ENCODE measurements around the gene LEKR1. TPM values are rescaled to one million over a fixed set of nuclear protein-coding genes. Genes with fewer than 3 reads are reported as not detected.

Gene LEKR1
- total RNA-seq, 1 donor from 2014 or later = 5.8 TPM

DNA sequence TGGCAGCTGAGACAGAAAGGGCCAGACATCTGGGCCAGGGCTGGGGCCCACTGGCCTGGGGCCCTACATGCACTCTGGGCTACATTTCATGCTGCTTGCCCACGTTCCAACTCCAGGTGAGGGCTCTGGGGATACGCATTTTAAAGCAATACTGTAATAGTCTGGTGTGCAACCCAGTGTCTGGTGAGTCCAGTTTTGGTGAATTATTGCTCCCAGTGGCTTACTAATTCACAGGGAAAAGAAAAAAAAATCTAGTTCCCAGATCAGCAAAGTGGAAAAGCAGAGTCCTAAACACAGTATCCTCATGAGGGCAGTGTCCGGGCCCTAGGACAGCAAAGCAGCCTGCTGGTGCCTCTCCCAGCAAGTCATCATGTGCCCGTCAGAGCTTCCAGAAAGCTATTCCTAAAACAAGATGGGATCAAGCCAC is 251.4 kb downstream of the LEKR1 start:
- no peaks in the 10 kb centered on the region for H3K36me3 ChIP-seq
- H3K9me3 ChIP-seq = no peaks in the 10 kb centered on the region
- TF ChIP-seq, protein P1, sequence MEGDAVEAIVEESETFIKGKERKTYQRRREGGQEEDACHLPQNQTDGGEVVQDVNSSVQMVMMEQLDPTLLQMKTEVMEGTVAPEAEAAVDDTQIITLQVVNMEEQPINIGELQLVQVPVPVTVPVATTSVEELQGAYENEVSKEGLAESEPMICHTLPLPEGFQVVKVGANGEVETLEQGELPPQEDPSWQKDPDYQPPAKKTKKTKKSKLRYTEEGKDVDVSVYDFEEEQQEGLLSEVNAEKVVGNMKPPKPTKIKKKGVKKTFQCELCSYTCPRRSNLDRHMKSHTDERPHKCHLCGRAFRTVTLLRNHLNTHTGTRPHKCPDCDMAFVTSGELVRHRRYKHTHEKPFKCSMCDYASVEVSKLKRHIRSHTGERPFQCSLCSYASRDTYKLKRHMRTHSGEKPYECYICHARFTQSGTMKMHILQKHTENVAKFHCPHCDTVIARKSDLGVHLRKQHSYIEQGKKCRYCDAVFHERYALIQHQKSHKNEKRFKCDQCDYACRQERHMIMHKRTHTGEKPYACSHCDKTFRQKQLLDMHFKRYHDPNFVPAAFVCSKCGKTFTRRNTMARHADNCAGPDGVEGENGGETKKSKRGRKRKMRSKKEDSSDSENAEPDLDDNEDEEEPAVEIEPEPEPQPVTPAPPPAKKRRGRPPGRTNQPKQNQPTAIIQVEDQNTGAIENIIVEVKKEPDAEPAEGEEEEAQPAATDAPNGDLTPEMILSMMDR (IDR thresholded peaks at IDR 0.05) = no peak
- peaks cover 8% of the 10 kb centered on the region for H3K4me1 ChIP-seq
- H3K4me3 ChIP-seq = no peak overlapping the region
- H3K27me3 ChIP-seq (ENCODE audit: low read depth) = no peaks in the 10 kb centered on the region
- H3K27ac ChIP-seq = no peak overlapping the region
- no peak for ATAC-seq
- intact Hi-C loops (cut with DNase I) = no loop called here
- DNase-seq = no peak

DNA sequence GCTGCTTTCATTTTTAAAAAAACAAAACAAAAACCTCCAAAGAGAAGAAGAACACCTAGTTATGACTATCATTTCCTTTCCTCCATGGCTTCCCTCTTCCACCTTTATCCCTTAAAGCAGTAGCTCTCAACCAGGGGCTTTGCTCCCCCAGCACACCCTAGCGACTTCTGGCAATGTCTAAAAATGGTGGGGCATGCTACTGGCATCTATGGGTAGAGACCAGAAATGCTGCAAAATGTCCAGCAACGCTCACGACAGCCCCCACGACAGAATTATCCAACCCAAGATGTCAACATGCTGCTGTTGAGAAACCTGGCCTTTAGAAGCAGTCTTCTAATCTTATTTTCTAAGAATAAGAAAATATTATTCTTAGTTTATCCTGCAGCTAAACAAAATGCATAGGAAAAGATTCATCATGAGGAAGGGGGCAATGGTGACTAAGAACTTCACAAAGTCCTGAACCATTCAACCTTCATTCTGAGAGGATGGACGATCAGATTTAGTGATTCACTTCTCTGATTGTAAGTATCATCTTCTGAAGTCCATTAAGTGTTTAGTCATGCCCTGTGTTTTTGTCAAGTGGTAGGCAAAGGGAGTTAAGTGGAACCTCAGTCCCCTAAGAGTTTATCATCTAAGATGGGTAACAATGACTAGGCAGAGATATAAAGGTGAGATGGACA is 252.1 kb downstream of the LEKR1 start:
- intact Hi-C loops (cut with DNase I) = no loop called here
- H3K9me3 ChIP-seq = no peaks in the 10 kb centered on the region
- no peaks in the 10 kb centered on the region for H3K27me3 ChIP-seq (ENCODE audit: low read depth)
- no peaks in the 10 kb centered on the region for H3K36me3 ChIP-seq
- peaks cover 8% of the 10 kb centered on the region for H3K4me1 ChIP-seq
- no peak for ATAC-seq
- DNase-seq = no peak
- TF ChIP-seq, protein P1 (IDR thresholded peaks at IDR 0.05) = no peak
- H3K4me3 ChIP-seq = no peak overlapping the region
- H3K27ac ChIP-seq = no peak overlapping the region

DNA sequence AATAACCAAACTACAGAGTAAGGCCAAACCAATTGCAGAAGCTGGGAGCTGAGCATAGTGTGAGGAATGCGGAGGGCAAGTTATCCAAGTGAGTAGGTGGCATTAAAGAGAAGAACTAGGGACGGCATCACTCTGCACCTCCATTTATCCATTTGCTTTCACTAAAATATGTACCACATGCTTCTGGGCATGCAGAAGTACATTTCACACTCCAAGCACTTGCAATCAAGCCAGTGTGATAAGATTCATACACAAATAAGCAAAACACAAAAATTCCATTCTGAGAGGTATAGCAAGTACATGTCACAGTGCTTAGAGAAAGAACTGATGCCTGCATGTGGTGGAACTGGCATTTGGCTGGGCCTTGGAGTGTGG is 252.6 kb downstream of the LEKR1 start:
- Histone ChIP-seq H3K4me1 (peaks cover 8% of the 10 kb centered on the region), H3K27me3 (ENCODE audit: low read depth) (no peaks in the 10 kb centered on the region), H3K27ac (no peak overlapping the region), H3K36me3 (no peaks in the 10 kb centered on the region), H3K9me3 (no peaks in the 10 kb centered on the region), H3K4me3 (no peak overlapping the region)
- TF ChIP-seq, protein P1 (IDR thresholded peaks at IDR 0.05) = no peak
- DNase-seq = no peak
- intact Hi-C loops (cut with DNase I) = no loop called here
- ATAC-seq = no peak

DNA sequence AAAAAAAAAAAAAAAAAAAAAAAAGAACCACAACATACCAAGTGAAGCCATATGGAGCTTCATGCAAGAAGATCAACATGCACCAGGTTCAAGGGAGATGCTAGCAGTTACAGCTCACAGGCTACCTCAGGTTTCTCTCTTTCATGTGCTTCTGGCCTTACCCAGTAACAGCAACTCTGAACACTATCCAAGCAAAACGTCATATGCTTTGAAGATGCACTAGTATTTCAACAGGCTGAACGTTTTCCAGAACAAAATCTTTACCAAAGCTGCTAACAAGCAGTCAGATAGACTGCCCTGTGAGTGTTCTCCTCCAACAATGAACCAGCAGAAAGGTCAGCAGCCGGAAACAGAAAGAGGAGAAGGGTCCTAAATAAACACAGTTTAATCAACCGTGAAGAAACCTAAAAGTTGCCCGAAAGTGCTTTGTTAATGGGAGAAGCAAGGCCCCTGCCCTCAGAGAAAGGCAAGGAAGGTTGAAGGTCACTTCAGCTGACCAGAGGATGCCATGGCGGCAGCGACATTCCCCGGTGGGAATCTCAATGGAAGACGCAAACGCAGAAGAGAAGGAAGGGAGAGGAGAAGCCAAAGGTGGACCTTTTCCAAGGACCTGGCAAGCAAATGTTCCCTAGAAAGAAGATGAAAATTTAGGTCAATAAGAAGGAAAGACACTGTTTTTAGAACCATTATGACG is 253.7 kb downstream of the LEKR1 start:
- DNase-seq = no peak
- ATAC-seq = no peak
- no peaks in the 10 kb centered on the region for H3K27me3 ChIP-seq (ENCODE audit: low read depth)

DNA sequence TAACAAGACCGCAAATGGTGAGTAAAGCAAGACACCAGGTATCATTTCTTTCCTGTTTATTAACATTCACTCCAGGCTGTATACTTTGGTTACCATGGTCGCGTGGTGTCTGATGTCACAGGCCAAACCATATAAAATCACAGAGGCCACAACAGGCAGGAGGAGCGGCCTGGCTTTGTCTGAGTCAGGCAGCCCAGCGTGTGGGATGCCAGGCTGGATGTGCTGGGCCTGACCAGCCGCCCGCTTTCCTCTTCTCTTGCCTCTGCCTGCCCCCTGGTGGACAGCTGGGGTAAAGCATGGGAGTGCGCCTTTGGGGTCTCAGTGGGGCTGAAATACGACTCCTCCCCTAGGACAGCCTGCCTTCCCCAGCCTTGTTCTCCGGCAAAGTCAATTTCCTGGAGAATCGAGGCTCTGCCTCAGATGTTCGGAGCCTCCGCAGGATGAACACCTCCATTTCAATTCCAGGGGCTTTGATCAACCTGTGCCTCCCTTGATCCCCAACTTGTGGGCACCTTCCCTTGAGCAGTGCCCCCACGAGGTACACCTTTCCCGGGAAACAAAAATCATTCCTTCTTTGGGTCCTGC is 255.6 kb downstream of the LEKR1 start:
- Histone ChIP-seq H3K27ac (no peak overlapping the region), H3K4me3 (no peak overlapping the region), H3K36me3 (no peaks in the 10 kb centered on the region), H3K9me3 (no peaks in the 10 kb centered on the region), H3K4me1 (peaks cover 8% of the 10 kb centered on the region), H3K27me3 (ENCODE audit: low read depth) (no peaks in the 10 kb centered on the region)
- TF ChIP-seq, protein P1 (IDR thresholded peaks at IDR 0.05) = peak; percentile 98
- ATAC-seq = peak; percentile 96 to 97
- peak; percentile 92 for DNase-seq
- intact Hi-C loops (cut with DNase I) = loop anchor here (10.0 kb wide), 1 partner anchor 53 kb away; no protein-coding TSS in a partner anchor

More for the DNA sequence above, 253.7 kb downstream of the LEKR1 start:
- Histone ChIP-seq H3K4me1 (peaks cover 8% of the 10 kb centered on the region), H3K4me3 (no peak overlapping the region), H3K36me3 (no peaks in the 10 kb centered on the region), H3K9me3 (no peaks in the 10 kb centered on the region), H3K27ac (no peak overlapping the region)
- intact Hi-C loops (cut with DNase I) = loop anchor here (10.0 kb wide), 1 partner anchor 55 kb away; no protein-coding TSS in a partner anchor
- TF ChIP-seq, protein P1 (IDR thresholded peaks at IDR 0.05) = no peak

Data from lower lobe of right lung (tissue), 2 donors.